ENCODE data around the gene AMIGO3.

GRCh38 chr3:49715611-49716121 is 3.8 kb downstream of the AMIGO3 start:
- TF ChIP-seq POLR2A (IDR thresholded peaks at IDR 0.05) (no peak), CTCF (IDR thresholded peaks at IDR 0.05) (no peak), POLR2AphosphoS5 (IDR thresholded peaks at IDR 0.05) (no peak)

Measured in prostate gland (tissue), 2 donors.